GM12878 (cell line): ENCODE data around the gene DUSP15. TPM values are rescaled to one million over a fixed set of nuclear protein-coding genes. Genes with fewer than 3 reads are reported as not detected.

Experiments
- ATAC-seq: fragments of 200-7000 bp; cut with Tn5 transposase; 3 replicates; pipeline ENCODE4 v1.9.1; 2020; ENCODE audit warnings: mild to moderate bottlenecking, moderate library complexity
- BruUV-seq: library from RNA; stranded (reverse); fragments of 400-500 nt; replicated peaks from 2 replicates; lab custom pipeline; 2021; lab: Mats Ljungman, UMichigan
- CTCF ChIA-PET: fragments of 300-600 bp; sonication (Branson Sonifier 250); formaldehyde crosslinking; extraction: SDS; loops from one replicate; lab custom pipeline; 2021; ENCODE audit warnings: inconsistent platforms; lab: Yijun Ruan, JAX
- POLR2A ChIA-PET: fragments of 350-600 bp; formaldehyde crosslinking; extraction: SDS; loops from one replicate; lab custom pipeline; 2021; ENCODE audit warnings: inconsistent platforms; lab: Charles Lee
- RAD21 ChIA-PET: fragments of 300-600 bp; sonication (Branson Sonifier 250); formaldehyde crosslinking; loops from one replicate; lab custom pipeline; 2023; ENCODE audit warnings: antibody characterized with exemption; ENCODE audit not compliant: unreplicated experiment; lab: Charles Lee
- SMC1A ChIA-PET: fragments of 300-600 bp; sonication (Branson Sonifier 250); formaldehyde crosslinking; loops from one replicate; lab custom pipeline; 2023; ENCODE audit not compliant: unreplicated experiment, uncharacterized antibody; lab: Charles Lee
- DNase-seq: peaks from one replicate; pipeline ENCODE4 v3.0.0-alpha.2; 2011; ENCODE audit warnings: low read depth, low spot score
- FAIRE-seq: peaks from 3 replicates; lab custom pipeline; 2011; peaks lifted over from hg19 to GRCh38; lab: Jason Lieb, UNC
- H2AFZ ChIP-seq: 2 replicates; pipeline ENCODE4 v1.6.0; 2011; ENCODE audit warnings: low read depth, low read length, control low read depth; ENCODE audit not compliant: control insufficient read depth
- H3K27ac ChIP-seq: 2 replicates; pipeline ENCODE4 v1.5.1; 2011; ENCODE audit warnings: control low read depth; ENCODE audit not compliant: control insufficient read depth, insufficient read depth
- H3K27me3 ChIP-seq, 2 experiments: replicated peaks in 1 of 2; 2 replicates each; pipeline versions ENCODE4 v1.6.0 to v1.6.1; 2011; ENCODE audit warnings: low read length in 1 of 2; ENCODE audit not compliant: control insufficient read depth in 2 of 2, insufficient read depth in 2 of 2
- H3K36me3 ChIP-seq, 2 experiments: 2 replicates each; pipeline ENCODE4 v1.5.1; 2011; ENCODE audit warnings: low read length in 1 of 2; ENCODE audit not compliant: control insufficient read depth in 2 of 2, insufficient read depth in 2 of 2
- H3K4me1 ChIP-seq: 2 replicates; pipeline ENCODE4 v1.6.1; 2011; ENCODE audit warnings: mild to moderate bottlenecking, low read length, moderate library complexity, mixed read lengths; ENCODE audit not compliant: control insufficient read depth, insufficient read depth
- H3K4me2 ChIP-seq: 2 replicates; pipeline ENCODE4 v1.6.0; 2011; ENCODE audit warnings: control low read depth; ENCODE audit not compliant: control insufficient read depth, insufficient read depth
- H3K4me3 ChIP-seq: fragments of 200-600 bp; sonication (generic); 2 replicates; pipeline ENCODE4 v1.5.1; 2016
- H3K79me2 ChIP-seq: 2 replicates; pipeline ENCODE4 v1.6.0; 2011; ENCODE audit warnings: low read length; ENCODE audit not compliant: control insufficient read depth, insufficient read depth
- H3K9ac ChIP-seq: 2 replicates; pipeline ENCODE4 v1.8.0; 2011; ENCODE audit warnings: low read length, control low read depth, mixed read lengths; ENCODE audit not compliant: control insufficient read depth, insufficient read depth
- H3K9me3 ChIP-seq: replicated peaks from 3 replicates; pipeline ENCODE4 v1.5.1; 2011; ENCODE audit warnings: mild to moderate bottlenecking, low read length; ENCODE audit not compliant: control insufficient read depth, insufficient read depth
- H4K20me1 ChIP-seq: 2 replicates; pipeline ENCODE4 v1.6.0; 2011; ENCODE audit not compliant: control insufficient read depth, insufficient read depth
- ATF3 ChIP-seq: IDR thresholded peaks from 2 replicates; pipeline ENCODE4 v1.6.1; 2011; ENCODE audit warnings: low read depth, mild to moderate bottlenecking, low read length, moderate library complexity, borderline replicate concordance; ENCODE audit errors: extremely low read depth
- BRCA1 ChIP-seq: IDR thresholded peaks from 2 replicates; pipeline ENCODE4 v1.6.1; 2011; ENCODE audit warnings: low read depth, low read length, improper control_type of control experiment
- DPF2 ChIP-seq: fragments of 450-650 bp; IDR thresholded peaks from 2 replicates; pipeline ENCODE4 v1.6.1; 2017; ENCODE audit warnings: mild to moderate bottlenecking
- HDGF ChIP-seq: fragments of 450-650 bp; IDR thresholded peaks from 2 replicates; pipeline ENCODE4 v1.6.1; 2016; ENCODE audit warnings: antibody characterized with exemption
- MEF2A ChIP-seq: IDR thresholded peaks from 2 replicates; pipeline ENCODE4 v1.6.1; 2011; ENCODE audit warnings: low read depth, mild to moderate bottlenecking, low read length, moderate library complexity; ENCODE audit not compliant: insufficient read depth
- RELB ChIP-seq: fragments of 450-650 bp; IDR thresholded peaks from 2 replicates; pipeline ENCODE4 v1.6.1; 2017; ENCODE audit warnings: low read depth, mild to moderate bottlenecking, moderate library complexity
- TAF1 ChIP-seq: IDR thresholded peaks from 2 replicates; pipeline ENCODE4 v1.6.1; 2011; ENCODE audit warnings: mild to moderate bottlenecking, low read depth, low read length, borderline replicate concordance
- ZZZ3 ChIP-seq: IDR thresholded peaks from 2 replicates; pipeline ENCODE4 v1.6.1; 2011; ENCODE audit warnings: low read depth; ENCODE audit not compliant: control insufficient read depth, insufficient read length
- whole genome bisulfite sequencing: methylation state at CpG from one replicate; pipeline ENCODE4 v1.1.6; 2016; ENCODE audit warnings: low lambda C conversion rate; ENCODE audit not compliant: insufficient replicate concordance, insufficient coverage; ENCODE audit errors: missing lambda C conversion rate; 5-methylcytosine and 5-hydroxymethylcytosine counted together
- in situ Hi-C: fragments of 300-500 bp; cut with MboI; formaldehyde crosslinking; loops from 9 replicates; pipeline ENCODE4 v1.14.3; 2018; ENCODE audit warnings: mixed read lengths
- intact Hi-C: fragments of 100-400 bp; cut with micrococcal nuclease; formaldehyde crosslinking; loops from one replicate; pipeline ENCODE4 v1.14.2; 2022; ENCODE audit not compliant: unreplicated experiment
- polyA plus RNA-seq, 11 experiments: library from polyadenylated mRNA; depleted of rRNA in 4 of 11; unstranded in 6 of 11; stranded (reverse) in 5 of 11; fragments of >200 nt; fragmentation: Nextera tagmentation in 4 of 11; fragmentation: Illumina TruSeq in 1 of 11; extraction: Ambion mirVana in 4 of 11; extraction: Trizol in 1 of 11; gene quantifications; 1 replicate in 1 of 11; 2 replicates in 10 of 11; pipeline versions ENCODE4 v1.2.1 to v1.2.3, GENCODE V29; 2011 to 2016; ENCODE audit warnings: inconsistent platforms in 2 of 11, missing spikeins in 2 of 11, low read depth in 1 of 11
- total RNA-seq, 4 experiments: library from RNA; depleted of rRNA in 3 of 4; stranded (reverse); fragments of >200 nt in 3 of 4; fragmentation: Illumina TruSeq in 1 of 4; extraction: Trizol in 1 of 4; gene quantifications; 2 replicates each; pipeline versions ENCODE4 v1.2.1 to v1.2.3, GENCODE V29; 2013 to 2021

Gene DUSP15
- total and polyA plus RNA-seq, 10 of the 15 experiments (the other 5 are each of a cell fraction or from before 2014, with no cell fraction given), result 0.06 to 2.5 (median 0.67) TPM; not detected in 1

GRCh38 chr20:31853481-31853880, 16.8 kb downstream of the DUSP15 start:
- H3K27ac ChIP-seq, result no peak overlapping the region
- H3K4me2 ChIP-seq, result no peak overlapping the region
- POLR2A ChIA-PET, result interaction anchor here (0.6 to 3.0 kb wide), 3 partner anchors 99 to 161 kb away, joined by 3 to 10 read pairs (median 8); partner anchors contain the start of gene PDRG1
- no peaks in the 10 kb centered on the region; a peak in 1 of 4 replicates for H3K27me3 ChIP-seq
- peaks cover 2% of the 10 kb centered on the region for H3K4me1 ChIP-seq
- TF ChIP-seq MEF2A (no peak), DPF2 (no peak), HDGF (no peak), ZZZ3 (no peak), BRCA1 (no peak), TAF1 (no peak), RELB (no peak), ATF3 (no peak)
- TF ChIP-seq, all 136 proteins: peak for 0
- RAD21 ChIA-PET, result interaction anchor here (0.6 to 7.6 kb wide), 16 partner anchors 8 to 238 kb away, joined by 3 to 248 read pairs (median 5); partner anchors contain the start of genes DUSP15, PDRG1 and TTLL9
- no peak overlapping the region for H2AFZ ChIP-seq
- no TSS peak for BruUV-seq
- in situ Hi-C loops, result loop anchor here (10.0 kb wide), 1 partner anchor 241 kb away; no protein-coding TSS in a partner anchor
- no peaks in the 10 kb centered on the region for H3K36me3 ChIP-seq
- no peaks in the 10 kb centered on the region for H3K79me2 ChIP-seq
- intact Hi-C loops, result no loop called here
- H3K9me3 ChIP-seq, result no peaks in the 10 kb centered on the region
- DNase-seq, result no peak
- 20% methylated on average over 7 of the region's 7 CpGs for WGBS
- H3K9ac ChIP-seq, result no peak overlapping the region
- SMC1A ChIA-PET, result interaction anchor here (0.7 to 7.9 kb wide), 16 partner anchors 9 to 238 kb away, joined by 3 to 181 read pairs (median 7); partner anchors contain the start of gene PDRG1
- CTCF ChIA-PET, result interaction anchor here (0.7 to 13.1 kb wide), 29 partner anchors 8 to 238 kb away, joined by 3 to 307 read pairs (median 8); partner anchors contain the start of gene PDRG1
- ATAC-seq, result no peak
- no peaks in the 10 kb centered on the region for H4K20me1 ChIP-seq
- H3K4me3 ChIP-seq, result no peak overlapping the region
- no peak for FAIRE-seq
